HL-60/S4 (cell line): Measurements from ENCODE around the gene NHP2.

Experiments used
- in situ Hi-C: fragments of 300-500 bp; cut with MboI; formaldehyde crosslinking; loops from 2 replicates; pipeline ENCODE4 v1.14.3; 2022; ENCODE audit warnings: low sequenced_read_pairs

NHP2 gene

DNA sequence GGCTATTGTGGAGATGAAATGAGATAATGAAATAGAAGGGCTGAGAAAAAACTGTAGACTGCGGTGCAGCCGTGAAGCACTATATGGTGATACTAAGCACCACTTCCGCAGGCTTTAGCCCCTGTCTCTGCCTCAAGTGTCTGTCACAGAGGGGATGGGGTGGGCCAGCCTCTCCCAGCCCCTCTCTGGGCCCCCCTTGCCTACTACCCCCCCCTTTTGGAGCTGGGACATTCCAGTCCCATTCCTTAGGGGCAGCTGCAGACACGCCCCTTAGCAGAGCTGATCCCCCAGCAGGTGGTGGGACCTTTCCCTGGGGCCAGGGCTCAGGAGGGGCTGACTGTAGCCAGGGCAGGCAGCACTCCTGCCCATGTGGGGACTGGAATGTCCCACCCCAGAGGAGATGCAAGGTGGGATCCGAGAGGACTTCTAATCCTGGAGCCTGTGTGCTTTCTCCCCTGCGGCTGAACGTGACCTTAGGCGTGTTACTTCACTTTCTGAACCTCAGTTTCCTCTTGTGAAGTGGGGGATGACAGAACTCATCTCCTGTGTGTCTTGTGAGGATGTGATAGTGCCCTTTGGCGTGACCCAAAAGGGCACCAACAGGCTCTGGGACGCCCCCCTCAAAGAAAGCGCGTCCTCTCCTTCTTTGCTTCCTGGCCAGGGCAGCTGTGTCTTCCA lies 38.4 kb downstream of the NHP2 start:
- in situ Hi-C loops, result no loop called here

DNA sequence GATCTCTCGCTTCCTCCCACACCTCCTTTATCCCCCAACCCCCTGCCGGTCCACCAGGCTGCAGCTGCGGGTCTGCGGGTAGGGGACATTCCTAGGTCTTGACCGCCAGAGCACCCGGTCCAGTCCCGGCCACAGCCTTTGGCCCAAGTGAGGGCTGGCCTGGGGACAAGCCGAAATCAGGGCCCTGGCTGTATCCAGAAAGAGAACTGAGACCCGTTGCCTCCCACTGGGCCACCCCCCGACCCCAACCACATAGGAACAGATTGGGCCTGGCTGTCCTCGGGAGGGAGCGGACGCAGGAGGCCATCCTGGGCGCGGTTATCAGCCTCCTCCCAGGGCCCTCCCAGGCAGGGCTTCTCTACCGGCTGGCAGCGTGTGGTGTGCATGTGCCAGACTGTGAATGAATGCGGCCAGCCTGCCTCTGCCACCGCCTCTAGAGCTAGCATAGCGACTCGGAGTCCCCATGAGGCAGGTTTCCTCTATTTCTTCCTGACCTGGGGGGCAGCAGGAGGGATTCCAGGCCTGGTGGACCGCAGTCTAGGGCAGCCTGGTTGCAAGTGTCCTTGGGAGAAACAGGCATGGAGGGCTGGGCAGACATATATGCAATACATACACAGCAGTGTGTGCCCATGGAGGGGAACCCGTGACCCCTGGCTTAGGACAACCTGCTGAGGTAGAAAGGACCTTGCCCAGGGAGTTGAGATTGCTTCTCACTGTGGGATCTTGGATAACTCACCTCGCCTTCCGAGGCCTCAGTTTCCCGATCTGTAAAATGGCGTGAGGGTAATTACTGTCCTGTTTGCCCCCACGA lies 39.2 kb downstream of the NHP2 start:
- in situ Hi-C loops, result no loop called here

DNA sequence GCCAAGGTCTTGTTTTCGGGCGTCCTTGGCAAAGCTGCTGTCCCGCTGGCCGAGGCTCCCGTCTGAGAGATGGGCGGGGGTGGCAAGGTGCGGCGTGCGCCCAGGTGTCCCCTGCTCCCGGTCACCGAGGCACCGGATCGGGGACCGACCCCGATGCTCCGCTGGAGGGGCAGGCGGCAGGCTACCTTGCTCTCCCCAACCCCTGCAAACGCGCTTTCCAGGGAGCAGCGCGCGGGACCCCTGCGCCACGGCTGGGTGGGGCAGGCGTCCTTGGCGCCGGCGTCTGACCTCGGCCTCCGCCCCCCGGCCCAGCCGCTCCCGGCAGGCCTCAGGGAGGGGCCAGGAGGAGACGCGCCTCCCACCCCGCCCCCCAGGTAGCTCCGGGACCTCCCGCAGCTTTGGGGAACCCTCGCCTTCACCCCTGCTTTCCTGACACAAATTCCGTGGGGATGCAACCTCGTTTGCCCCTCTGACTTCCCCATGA lies 39.8 kb downstream of the NHP2 start:
- in situ Hi-C loops, result no loop called here

DNA sequence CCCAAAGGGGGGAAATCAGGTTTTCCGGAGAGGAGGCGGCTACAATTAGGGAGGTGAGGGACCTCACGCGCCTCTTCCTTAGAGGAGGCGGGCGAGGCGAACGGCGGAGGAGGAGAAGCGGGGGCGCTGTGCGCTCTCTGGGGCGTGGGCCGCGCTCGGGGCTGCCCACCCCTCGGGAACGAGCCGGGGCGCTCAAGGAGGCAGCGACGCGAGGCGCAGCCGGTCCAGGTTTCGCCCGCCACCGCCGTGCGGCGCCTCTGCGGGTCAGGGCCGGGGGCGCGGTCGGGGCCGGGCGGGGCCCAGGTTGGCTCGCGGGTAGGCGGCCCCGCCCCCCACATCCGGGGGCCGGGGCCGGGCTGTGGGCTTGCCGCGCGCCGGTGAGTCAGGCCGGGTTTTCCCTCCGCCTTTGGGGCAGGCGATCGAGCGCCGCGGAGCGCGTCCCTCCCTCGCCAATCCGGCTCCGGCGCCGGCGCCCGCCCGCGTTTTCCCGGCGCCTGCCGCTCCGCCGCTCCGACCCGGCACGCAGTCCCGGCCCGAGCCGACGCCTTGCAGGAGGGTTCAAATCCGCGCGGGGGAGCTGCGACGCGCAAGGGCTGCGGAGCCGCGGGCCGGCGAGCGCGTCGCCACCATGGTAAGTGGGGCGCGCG lies 40.4 kb downstream of the NHP2 start, which contains the start of gene N4BP3:
TSS of gene N4BP3 (plus strand) at position 392 of the 647 bp plus-strand sequence. CDS start 6,052 bp downstream, outside the sequence.
- in situ Hi-C loops, result no loop called here

DNA sequence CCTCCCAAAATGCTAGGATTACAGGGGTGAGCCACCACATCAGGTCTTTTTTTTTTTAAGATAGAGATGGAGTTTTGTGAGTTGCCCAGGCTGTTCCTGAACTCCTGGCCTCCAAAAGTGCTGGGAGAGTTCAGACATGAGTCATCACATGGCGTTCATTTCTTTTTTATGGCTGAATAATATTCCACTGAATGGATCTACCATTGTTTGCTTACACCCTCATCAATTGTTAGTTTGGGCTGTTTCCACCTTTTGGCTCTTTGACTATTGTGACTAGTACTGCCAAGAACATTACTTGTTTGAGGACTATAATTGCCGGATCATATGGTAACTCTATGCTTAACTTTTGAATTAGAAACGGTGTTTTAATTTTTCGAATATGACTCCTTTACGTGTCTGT lies 41.1 kb downstream of the NHP2 start:
- in situ Hi-C loops, result no loop called here

DNA sequence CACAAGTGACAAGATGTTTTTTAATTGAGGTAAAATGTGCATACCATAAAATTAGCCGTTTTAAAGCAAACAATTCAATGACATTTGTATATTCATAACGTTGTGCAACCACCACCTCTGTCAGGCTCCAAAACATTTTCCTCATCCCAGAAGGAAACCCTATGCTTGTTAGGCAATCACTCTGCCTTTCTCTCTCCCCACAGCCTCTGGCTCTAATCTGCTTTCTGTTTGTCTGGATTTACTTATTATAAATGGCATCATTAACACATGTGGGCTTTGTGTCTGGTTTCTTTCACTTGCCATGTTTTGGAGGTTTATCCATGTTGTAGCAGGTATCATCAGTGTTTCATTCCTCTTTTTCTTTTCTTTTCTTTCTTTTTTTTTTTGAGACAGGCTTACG lies 41.8 kb downstream of the NHP2 start:
- in situ Hi-C loops, result no loop called here

DNA sequence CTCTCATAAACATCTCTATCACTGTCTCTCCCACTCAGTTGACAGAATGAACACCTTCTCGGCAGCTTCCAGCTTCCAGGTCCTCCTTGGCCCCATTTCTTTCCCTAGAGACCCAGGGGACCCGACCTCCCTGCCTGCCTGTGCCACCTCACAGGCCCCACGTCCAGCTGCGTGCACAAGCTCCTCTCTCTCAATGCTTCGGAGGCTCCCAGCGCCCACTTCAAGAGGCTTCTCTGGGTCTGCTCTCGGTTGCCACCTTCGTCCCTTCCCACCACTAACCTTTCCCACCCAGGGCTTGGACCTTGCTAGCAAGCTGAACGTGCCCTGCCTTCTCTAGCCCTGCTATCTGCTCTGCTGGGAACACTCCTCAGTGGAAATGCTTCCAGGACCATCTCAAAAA lies 43.2 kb downstream of the NHP2 start:
- in situ Hi-C loops, result no loop called here

DNA sequence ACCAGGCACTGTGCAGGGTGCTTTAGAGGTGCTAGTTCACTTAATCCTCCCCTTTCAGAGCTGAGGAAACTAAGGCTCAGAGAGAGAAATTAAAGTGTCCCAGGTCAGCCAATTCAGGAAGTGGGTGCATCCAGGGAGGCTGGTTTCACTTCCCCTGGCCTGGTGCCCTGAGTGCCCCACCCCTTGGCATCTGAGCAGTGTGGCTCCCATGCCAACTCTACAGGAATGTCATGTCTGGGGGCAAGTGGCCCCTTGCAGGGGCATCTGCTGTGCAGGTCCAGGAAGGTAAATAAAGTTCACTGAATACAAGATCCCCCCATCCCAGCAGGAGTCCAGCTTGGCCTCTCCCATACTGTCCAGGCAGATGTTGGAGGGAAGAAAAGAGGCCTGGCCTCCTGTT lies 44.7 kb downstream of the NHP2 start:
- in situ Hi-C loops, result no loop called here

DNA sequence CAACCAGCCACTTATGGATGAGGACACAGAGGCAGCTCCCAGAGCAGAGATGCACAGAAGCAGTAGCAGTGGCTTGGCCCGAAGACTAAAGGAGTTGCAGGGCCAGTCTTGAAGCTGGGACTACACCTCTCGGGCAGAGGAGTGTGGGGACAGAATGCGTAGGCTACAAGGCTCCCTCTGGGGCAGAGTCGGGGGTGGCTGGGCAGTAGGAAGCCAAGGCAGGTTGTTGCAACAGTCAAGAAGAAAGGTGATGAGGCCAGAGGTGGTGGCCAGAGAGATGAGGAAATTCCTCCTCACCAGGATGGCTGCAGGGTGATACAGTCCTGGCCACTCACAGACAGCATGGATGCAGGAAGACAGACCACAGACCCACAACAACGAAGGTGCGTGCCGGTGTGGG lies 45.2 kb downstream of the NHP2 start:
- in situ Hi-C loops, result no loop called here

DNA sequence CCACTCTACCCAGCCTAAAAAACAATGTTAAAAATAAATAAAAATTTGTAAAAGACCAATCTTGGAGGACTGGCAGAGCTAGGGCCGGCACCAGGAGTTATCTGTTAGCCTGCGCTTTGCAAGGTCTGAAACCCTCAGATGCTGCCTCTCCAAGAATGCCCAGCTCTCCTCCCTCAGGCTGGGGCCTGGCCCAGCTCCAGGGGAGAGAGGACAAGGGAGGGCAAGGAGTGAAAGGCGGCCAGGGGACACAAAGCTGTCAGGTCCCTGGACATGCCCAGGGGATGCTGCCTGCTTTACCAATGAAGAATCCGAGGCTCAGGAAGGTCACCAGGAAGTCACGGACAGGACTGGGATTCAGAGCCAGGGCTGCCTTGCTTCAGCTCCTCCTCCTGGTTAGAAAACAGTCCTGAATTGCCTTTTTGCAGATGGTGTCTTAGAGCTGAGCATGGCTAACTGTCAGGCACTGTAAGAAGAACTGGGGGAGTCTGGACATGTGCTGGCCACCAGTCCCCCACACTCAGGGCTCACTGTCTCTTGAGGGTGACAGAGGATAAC lies 45.9 kb downstream of the NHP2 start:
- in situ Hi-C loops, result no loop called here

DNA sequence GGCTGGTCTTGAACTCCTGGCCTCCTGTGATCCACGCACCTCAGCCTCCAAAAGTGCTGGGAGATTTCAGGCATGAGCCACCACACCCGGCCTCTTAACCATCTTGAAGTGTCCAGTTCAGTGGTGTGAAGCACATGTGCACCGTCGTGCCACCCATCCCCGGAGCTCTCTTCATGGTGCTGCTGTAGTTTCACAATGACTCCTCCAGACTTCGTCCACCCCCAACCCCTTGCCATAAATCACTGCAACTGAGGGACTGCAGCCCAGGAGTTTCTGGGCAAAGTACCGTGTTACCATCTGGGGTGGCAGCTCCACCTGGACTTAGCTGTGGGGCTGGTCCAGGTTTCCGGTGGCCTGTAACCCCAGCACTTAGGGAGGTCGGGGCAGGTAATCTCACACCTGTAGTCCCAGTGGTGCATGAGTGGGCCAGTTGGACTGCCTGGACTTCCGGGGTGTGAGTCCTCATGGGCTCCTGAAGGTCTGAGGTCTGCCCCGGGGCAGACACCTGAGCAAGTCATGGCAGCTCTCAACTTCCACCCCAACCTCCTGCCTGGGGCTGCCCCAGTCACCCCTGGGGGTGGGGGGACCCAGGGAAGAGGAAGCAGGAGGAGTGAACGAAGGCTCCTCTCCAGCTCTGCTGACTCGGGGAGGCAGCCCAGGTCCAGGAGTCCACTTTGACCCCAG lies 47.0 kb downstream of the NHP2 start:
- in situ Hi-C loops, result no loop called here

DNA sequence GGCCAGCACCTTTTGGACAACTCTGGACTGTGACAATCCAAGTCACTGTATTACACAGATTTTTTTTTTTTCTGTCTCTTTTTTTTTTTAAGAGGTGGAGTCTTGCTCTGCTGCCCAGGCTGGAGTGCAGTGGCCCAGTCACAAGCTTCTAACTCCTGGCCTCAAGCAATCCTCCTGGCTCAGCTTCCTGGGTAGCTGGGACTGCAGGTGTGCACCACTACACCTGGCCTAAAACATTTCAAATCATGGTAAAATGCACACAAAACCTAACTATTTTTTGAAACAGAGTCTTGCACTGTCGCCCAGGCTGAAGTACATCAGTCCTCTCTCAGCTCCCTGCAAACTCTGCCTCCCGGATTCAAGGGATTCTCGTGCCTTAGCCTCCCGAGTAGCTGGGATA lies 47.6 kb downstream of the NHP2 start:
- in situ Hi-C loops, result no loop called here

DNA sequence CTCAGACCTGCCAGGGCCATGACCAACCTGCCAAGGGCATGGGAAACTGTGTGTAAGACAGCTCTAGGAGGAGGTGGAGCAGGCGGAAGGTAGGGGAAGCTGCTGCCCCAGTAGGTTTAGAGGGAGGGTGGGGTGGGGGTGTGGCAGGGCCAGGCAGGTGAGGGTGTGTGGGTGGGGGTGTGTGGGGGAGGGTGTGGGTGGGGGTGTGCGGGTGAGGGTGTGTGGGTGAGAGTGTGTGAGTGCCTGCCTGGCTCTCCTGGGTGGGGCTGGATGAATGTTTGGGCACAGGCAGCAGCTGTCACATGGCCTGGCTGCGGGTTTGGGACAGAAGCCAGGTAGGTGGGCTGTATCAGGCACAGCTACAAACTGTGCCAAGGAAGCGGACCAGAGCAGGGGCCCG lies 49.2 kb downstream of the NHP2 start:
- in situ Hi-C loops, result no loop called here

DNA sequence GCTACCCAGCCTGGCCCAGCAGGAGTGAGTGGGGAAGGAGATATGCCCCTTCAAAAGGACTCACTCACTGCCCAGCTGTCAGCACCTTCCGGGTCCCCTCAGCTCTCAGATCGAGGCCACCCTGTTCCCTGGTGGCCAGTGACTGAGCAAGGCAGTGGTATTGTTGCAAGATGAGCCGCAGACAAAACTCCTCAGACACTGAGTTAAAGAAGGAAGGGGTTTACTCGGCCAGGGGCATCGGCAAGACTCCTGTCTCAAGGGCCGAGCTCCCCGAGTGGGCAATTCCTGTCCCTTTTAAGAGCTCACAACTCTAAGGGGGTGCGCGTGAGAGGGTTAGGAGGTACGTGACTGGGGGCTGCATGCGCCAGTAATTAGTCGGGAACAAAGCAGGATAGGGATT lies 50.1 kb downstream of the NHP2 start:
- in situ Hi-C loops, result no loop called here
